HepG2 (cell line): ENCODE measurements around the gene ATP6V0A1. TPM values are rescaled to one million over a fixed set of nuclear protein-coding genes. Genes with fewer than 3 reads are reported as not detected.

Experiments
- CCAR2 ChIP-seq: fragments of 200-400 bp; formaldehyde crosslinking; optimal IDR thresholded peaks from 2 replicates; pipeline ENCODE3; 2018; ENCODE audit warnings: low read depth, mild to moderate bottlenecking, low read length, moderate library complexity
- CENPT ChIP-seq: sonication (generic); formaldehyde crosslinking; IDR thresholded peaks from 2 replicates; pipeline ENCODE4 v1.8.0; 2022; ENCODE audit warnings: low read depth, mild to moderate bottlenecking, moderate library complexity, missing genetic modification reagents
- GATAD2A ChIP-seq: IDR thresholded peaks from 2 replicates; pipeline ENCODE4 v1.6.1; 2016
- HDAC1 ChIP-seq: sonication (generic); formaldehyde crosslinking; IDR thresholded peaks from 2 replicates; pipeline ENCODE4 v1.5.1; 2020; ENCODE audit warnings: mild to moderate bottlenecking, missing genetic modification reagents
- KLF13 ChIP-seq: sonication (generic); formaldehyde crosslinking; IDR thresholded peaks from 2 replicates; pipeline ENCODE4 v1.4.0; 2020; ENCODE audit warnings: mild to moderate bottlenecking, missing genetic modification reagents
- PLRG1 ChIP-seq: fragments of 450-650 bp; conservative IDR thresholded peaks from 2 replicates; pipeline ENCODE4 v1.6.1; 2016
- SAP130 ChIP-seq: IDR thresholded peaks from 2 replicates; pipeline ENCODE4 v1.6.1; 2016; ENCODE audit warnings: low read depth
- SIX1 ChIP-seq: sonication (generic); formaldehyde crosslinking; IDR thresholded peaks from 2 replicates; pipeline ENCODE4 v1.4.0; 2020; ENCODE audit warnings: missing genetic modification reagents, borderline replicate concordance
- SKI ChIP-seq: fragments of 450-650 bp; IDR thresholded peaks from one replicate; pipeline ENCODE4 v1.6.1; 2018; ENCODE audit warnings: mild to moderate bottlenecking; ENCODE audit not compliant: partially characterized antibody
- SP140L ChIP-seq: sonication (generic); formaldehyde crosslinking; IDR thresholded peaks from 2 replicates; pipeline ENCODE4 v1.4.0; 2020; ENCODE audit warnings: missing genetic modification reagents, borderline replicate concordance
- SRSF4 ChIP-seq: fragments of 200-400 bp; formaldehyde crosslinking; IDR thresholded peaks from one replicate; pipeline ENCODE4 v1.6.1; 2018; ENCODE audit warnings: mild to moderate bottlenecking, low read depth, low read length, moderate library complexity; ENCODE audit not compliant: poor library complexity, severe bottlenecking
- ZKSCAN1 ChIP-seq: fragments of 150-350 bp; IDR thresholded peaks from 2 replicates; pipeline ENCODE4 v1.6.1; 2014; ENCODE audit warnings: low read length
- ZMYM4 ChIP-seq: sonication (generic); formaldehyde crosslinking; IDR thresholded peaks from 2 replicates; pipeline ENCODE4 v1.8.1; 2023; ENCODE audit warnings: mild to moderate bottlenecking, missing genetic modification reagents
- ZNF121 ChIP-seq: sonication (generic); formaldehyde crosslinking; IDR thresholded peaks from 2 replicates; pipeline ENCODE4 v1.5.0; 2020; ENCODE audit warnings: mild to moderate bottlenecking, missing genetic modification reagents
- ZNF24 ChIP-seq: fragments of 450-650 bp; IDR thresholded peaks from 2 replicates; pipeline ENCODE4 v1.6.1; 2017; ENCODE audit warnings: antibody characterized with exemption, mild to moderate bottlenecking
- ZNF292 ChIP-seq: sonication (generic); formaldehyde crosslinking; IDR thresholded peaks from 2 replicates; pipeline ENCODE4 v1.8.1; 2022; ENCODE audit warnings: mild to moderate bottlenecking, low read depth, missing genetic modification reagents, borderline replicate concordance
- ZNF335 ChIP-seq: sonication (generic); formaldehyde crosslinking; IDR thresholded peaks from 2 replicates; pipeline ENCODE4 v1.4.0; 2020; ENCODE audit warnings: missing genetic modification reagents
- ZNF33B ChIP-seq: sonication (generic); formaldehyde crosslinking; IDR thresholded peaks from 2 replicates; pipeline ENCODE4 v1.5.1; 2020; ENCODE audit warnings: mild to moderate bottlenecking, missing genetic modification reagents
- ZNF382 ChIP-seq: sonication (generic); formaldehyde crosslinking; IDR thresholded peaks from 2 replicates; pipeline ENCODE4 v1.5.0; 2020; ENCODE audit warnings: missing genetic modification reagents, mild to moderate bottlenecking, borderline replicate concordance
- ZNF383 ChIP-seq: sonication (generic); formaldehyde crosslinking; IDR thresholded peaks from 2 replicates; pipeline ENCODE4 v1.4.0; 2020; ENCODE audit warnings: missing genetic modification reagents, mild to moderate bottlenecking, borderline replicate concordance
- ZNF557 ChIP-seq: sonication (generic); formaldehyde crosslinking; IDR thresholded peaks from 2 replicates; pipeline ENCODE4 v1.4.0; 2020; ENCODE audit warnings: missing genetic modification reagents
- polyA plus RNA-seq, 8 experiments: library from polyadenylated mRNA; depleted of rRNA in 3 of 8; stranded (reverse) in 7 of 8; unstranded in 1 of 8; fragments of >200 nt; fragmentation: Illumina TruSeq in 4 of 8; extraction: Trizol in 4 of 8; gene quantifications; 2 replicates each; pipeline versions ENCODE4 v1.2.1 to v1.2.3, GENCODE V29; 2011 to 2016; ENCODE audit warnings: low read depth in 4 of 8, missing spikeins in 1 of 8, mixed read lengths in 1 of 8; ENCODE audit not compliant: insufficient read depth in 1 of 8
- total RNA-seq, 5 experiments: library from RNA; depleted of rRNA; stranded (reverse); fragments of >200 nt; fragmentation: Illumina TruSeq; extraction: Trizol; gene quantifications; 2 replicates each; pipeline ENCODE4 v1.2.3, GENCODE V29; 2016; ENCODE audit warnings: low read depth in 1 of 5
- TF ChIP-seq, protein P1 (sequence below): sonication (generic); formaldehyde crosslinking; IDR thresholded peaks from 2 replicates; pipeline ENCODE4 v1.8.0; 2022; ENCODE audit warnings: missing genetic modification reagents, mild to moderate bottlenecking, moderate library complexity, borderline replicate concordance
- TF ChIP-seq, protein P2 (sequence below): sonication (generic); formaldehyde crosslinking; conservative IDR thresholded peaks from 2 replicates; pipeline ENCODE4 v1.4.0; 2020; ENCODE audit warnings: missing genetic modification reagents
- TF ChIP-seq, protein P3 (sequence below): fragments of 450-650 bp; IDR thresholded peaks from 2 replicates; pipeline ENCODE4 v1.6.1; 2017
- TF ChIP-seq, protein P4 (sequence below): sonication (generic); formaldehyde crosslinking; IDR thresholded peaks from 2 replicates; pipeline ENCODE4 v1.8.0; 2023; ENCODE audit warnings: mild to moderate bottlenecking, missing genetic modification reagents

The ATP6V0A1 gene
- total and polyA plus RNA-seq, 2 of the 13 experiments (the other 11 are each of a cell fraction or from before 2014, with no cell fraction given): 27.9 to 54.1 TPM

DNA sequence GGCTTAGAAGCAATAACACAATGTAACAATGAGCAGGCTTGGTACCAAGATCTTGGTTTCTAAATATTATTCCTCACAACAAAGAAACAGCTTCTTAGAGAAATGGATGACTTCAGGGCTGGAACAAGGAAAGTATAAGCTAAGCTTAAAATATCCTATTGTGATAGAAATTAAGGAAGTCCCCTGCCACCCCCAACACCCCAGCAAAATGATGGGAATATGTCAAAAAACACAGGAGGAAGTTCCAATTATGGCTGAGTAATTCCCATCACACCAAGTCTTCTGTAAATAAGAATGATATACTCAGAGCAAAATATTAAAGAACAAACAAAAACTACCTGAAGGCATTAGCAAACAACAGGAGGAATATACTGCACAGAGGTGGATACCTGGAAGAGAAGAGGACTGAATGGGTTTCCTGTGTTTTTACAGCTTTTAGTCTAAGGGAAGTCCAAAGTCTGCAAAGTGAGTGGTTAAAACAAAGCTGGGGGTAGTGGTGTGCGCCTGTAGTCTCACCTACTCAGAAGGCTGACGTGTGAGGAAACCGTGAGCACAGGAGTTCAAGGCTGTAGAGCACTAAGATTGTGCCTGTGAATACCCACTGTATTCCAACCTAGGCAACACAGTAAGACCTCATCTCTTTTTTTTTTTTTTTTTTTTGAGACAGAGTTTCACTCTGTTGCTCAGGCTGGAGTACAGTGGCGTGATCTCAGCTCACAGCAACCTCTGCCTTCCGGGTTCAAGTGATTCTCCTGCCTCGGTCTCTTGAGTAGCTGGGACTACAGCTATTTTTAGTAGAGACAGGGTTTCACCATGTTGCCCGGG is 17.1 kb upstream of the ATP6V0A1 start (continued):
- TF ChIP-seq, protein P1, sequence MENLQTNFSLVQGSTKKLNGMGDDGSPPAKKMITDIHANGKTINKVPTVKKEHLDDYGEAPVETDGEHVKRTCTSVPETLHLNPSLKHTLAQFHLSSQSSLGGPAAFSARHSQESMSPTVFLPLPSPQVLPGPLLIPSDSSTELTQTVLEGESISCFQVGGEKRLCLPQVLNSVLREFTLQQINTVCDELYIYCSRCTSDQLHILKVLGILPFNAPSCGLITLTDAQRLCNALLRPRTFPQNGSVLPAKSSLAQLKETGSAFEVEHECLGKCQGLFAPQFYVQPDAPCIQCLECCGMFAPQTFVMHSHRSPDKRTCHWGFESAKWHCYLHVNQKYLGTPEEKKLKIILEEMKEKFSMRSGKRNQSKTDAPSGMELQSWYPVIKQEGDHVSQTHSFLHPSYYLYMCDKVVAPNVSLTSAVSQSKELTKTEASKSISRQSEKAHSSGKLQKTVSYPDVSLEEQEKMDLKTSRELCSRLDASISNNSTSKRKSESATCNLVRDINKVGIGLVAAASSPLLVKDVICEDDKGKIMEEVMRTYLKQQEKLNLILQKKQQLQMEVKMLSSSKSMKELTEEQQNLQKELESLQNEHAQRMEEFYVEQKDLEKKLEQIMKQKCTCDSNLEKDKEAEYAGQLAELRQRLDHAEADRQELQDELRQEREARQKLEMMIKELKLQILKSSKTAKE (CRISPR knock-in tag): no peak
- TF ChIP-seq ZNF557 (CRISPR knock-in tag) (0 out of 2 replicates have a peak, but pooled peaks have one; percentile 59), CENPT (no peak), ZNF24 (no peak), ZMYM4 (peak; percentile 46; the same call in 1 of the 2 replicates), ZNF382 (CRISPR knock-in tag) (no peak), GATAD2A (CRISPR knock-in tag) (peak; percentile 67), ZNF121 (CRISPR knock-in tag) (no peak), ZNF292 (CRISPR knock-in tag) (peak; percentile 60; the same call in 1 of the 2 replicates), CCAR2 (no peak), ZKSCAN1 (no peak), SIX1 (peak; percentile 14; the same call in 1 of the 2 replicates), SRSF4 (no peak), KLF13 (CRISPR knock-in tag) (no peak), SKI (no peak), HDAC1 (CRISPR knock-in tag) (peak; percentile 64), SAP130 (CRISPR knock-in tag) (no peak; the same call in 1 of the 2 replicates), ZNF33B (no peak), PLRG1 (no peak), ZNF383 (no peak), ZNF335 (CRISPR knock-in tag) (0 out of 2 replicates have a peak, but pooled peaks have one; percentile 46), SP140L (CRISPR knock-in tag) (no peak)
- TF ChIP-seq, protein P2, sequence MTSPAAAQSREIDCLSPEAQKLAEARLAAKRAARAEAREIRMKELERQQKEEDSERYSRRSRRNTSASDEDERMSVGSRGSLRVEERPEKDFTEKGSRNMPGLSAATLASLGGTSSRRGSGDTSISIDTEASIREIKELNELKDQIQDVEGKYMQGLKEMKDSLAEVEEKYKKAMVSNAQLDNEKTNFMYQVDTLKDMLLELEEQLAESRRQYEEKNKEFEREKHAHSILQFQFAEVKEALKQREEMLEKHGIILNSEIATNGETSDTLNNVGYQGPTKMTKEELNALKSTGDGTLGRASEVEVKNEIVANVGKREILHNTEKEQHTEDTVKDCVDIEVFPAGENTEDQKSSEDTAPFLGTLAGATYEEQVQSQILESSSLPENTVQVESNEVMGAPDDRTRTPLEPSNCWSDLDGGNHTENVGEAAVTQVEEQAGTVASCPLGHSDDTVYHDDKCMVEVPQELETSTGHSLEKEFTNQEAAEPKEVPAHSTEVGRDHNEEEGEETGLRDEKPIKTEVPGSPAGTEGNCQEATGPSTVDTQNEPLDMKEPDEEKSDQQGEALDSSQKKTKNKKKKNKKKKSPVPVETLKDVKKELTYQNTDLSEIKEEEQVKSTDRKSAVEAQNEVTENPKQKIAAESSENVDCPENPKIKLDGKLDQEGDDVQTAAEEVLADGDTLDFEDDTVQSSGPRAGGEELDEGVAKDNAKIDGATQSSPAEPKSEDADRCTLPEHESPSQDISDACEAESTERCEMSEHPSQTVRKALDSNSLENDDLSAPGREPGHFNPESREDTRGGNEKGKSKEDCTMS (CRISPR knock-in tag): no peak
- TF ChIP-seq, protein P3, sequence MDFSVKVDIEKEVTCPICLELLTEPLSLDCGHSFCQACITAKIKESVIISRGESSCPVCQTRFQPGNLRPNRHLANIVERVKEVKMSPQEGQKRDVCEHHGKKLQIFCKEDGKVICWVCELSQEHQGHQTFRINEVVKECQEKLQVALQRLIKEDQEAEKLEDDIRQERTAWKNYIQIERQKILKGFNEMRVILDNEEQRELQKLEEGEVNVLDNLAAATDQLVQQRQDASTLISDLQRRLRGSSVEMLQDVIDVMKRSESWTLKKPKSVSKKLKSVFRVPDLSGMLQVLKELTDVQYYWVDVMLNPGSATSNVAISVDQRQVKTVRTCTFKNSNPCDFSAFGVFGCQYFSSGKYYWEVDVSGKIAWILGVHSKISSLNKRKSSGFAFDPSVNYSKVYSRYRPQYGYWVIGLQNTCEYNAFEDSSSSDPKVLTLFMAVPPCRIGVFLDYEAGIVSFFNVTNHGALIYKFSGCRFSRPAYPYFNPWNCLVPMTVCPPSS: no peak
- TF ChIP-seq, protein P4, sequence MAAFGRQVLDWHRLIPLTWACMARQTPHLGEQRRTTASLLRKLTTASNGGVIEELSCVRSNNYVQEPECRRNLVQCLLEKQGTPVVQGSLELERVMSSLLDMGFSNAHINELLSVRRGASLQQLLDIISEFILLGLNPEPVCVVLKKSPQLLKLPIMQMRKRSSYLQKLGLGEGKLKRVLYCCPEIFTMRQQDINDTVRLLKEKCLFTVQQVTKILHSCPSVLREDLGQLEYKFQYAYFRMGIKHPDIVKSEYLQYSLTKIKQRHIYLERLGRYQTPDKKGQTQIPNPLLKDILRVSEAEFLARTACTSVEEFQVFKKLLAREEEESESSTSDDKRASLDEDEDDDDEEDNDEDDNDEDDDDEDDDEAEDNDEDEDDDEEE (CRISPR knock-in tag): no peak
